ENCODE data around the gene CARHSP1. TPM values are rescaled to one million over a fixed set of nuclear protein-coding genes. Genes with fewer than 3 reads are reported as not detected.

Gene CARHSP1
- total RNA-seq, 1 donor from 2014 or later: 70.2 TPM

GRCh38 chr16:8855972-8856371 is 12.8 kb downstream of the CARHSP1 start:
- H3K27ac Mint-ChIP-seq (ENCODE audit: unreplicated experiment): no peak overlapping the region
- H3K27me3 Mint-ChIP-seq (ENCODE audit: unreplicated experiment): no peaks in the 10 kb centered on the region
- TF ChIP-seq CTCF (IDR thresholded peaks at IDR 0.05): no peak
- no peaks in the 10 kb centered on the region for H3K9me3 Mint-ChIP-seq (ENCODE audit: unreplicated experiment)
- no peak overlapping the region for H3K4me3 Mint-ChIP-seq (ENCODE audit: unreplicated experiment)
- H3K36me3 Mint-ChIP-seq (ENCODE audit: unreplicated experiment): peaks cover 27% of the 10 kb centered on the region
- no peak for DNase-seq (ENCODE audit: extremely low spot score, unreplicated experiment)
- peaks cover 24% of the 10 kb centered on the region for H3K4me1 Mint-ChIP-seq (ENCODE audit: unreplicated experiment)

- H3K27ac Mint-ChIP-seq (ENCODE audit: unreplicated experiment): no peak overlapping the region
These were observed 13.6 kb downstream of the CARHSP1 start for GRCh38 chr16:8855051-8855786.

DNA sequence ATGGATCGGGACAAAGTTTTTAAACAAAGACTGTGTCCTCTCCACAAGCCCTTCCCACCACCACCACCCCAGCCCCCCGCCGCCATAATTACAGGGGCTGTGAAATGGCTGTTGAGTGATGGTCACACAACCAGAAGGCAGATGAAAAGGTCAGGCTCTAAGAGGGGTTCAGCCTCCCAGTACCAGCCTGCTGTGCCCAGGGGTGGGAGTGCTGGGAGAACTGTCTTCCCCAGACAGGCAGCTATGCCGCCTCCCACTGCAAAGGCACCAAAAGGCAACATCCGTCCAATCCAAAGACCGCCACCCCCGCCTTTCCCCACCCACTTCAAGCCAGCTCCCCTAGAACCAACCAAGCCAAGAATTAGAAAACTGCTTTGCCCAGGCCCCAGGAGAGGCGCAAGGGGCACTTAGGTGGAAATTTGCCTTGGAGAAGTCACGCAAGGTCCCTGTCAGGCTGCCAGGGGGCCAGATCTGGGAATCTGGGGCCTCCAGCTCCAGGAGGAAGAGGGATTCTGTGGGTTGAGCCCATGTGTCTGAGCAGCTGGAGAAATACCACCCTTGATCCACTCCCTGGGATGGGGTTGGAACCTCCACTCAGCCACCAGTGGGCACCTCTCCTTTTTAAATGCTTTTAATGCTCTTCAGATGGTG is 14.4 kb downstream of the CARHSP1 start:
- no peak overlapping the region for H3K27ac Mint-ChIP-seq (ENCODE audit: unreplicated experiment)

More at GRCh38 chr16:8855051-8855786, 13.6 kb downstream of the CARHSP1 start:
- peak; percentile 20 for TF ChIP-seq CTCF (IDR thresholded peaks at IDR 0.05)
- no peak overlapping the region for H3K4me3 Mint-ChIP-seq (ENCODE audit: unreplicated experiment)
- DNase-seq (ENCODE audit: extremely low spot score, unreplicated experiment): no peak
- no peaks in the 10 kb centered on the region for H3K9me3 Mint-ChIP-seq (ENCODE audit: unreplicated experiment)
- peaks cover 27% of the 10 kb centered on the region for H3K36me3 Mint-ChIP-seq (ENCODE audit: unreplicated experiment)
- H3K4me1 Mint-ChIP-seq (ENCODE audit: unreplicated experiment): peaks cover 25% of the 10 kb centered on the region
- H3K27me3 Mint-ChIP-seq (ENCODE audit: unreplicated experiment): no peaks in the 10 kb centered on the region

GRCh38 chr16:8853611-8854010 is 15.2 kb downstream of the CARHSP1 start:
- no peaks in the 10 kb centered on the region for H3K27me3 Mint-ChIP-seq (ENCODE audit: unreplicated experiment)
- H3K4me3 Mint-ChIP-seq (ENCODE audit: unreplicated experiment): no peak overlapping the region
- H3K4me1 Mint-ChIP-seq (ENCODE audit: unreplicated experiment): peaks cover 17% of the 10 kb centered on the region
- DNase-seq (ENCODE audit: extremely low spot score, unreplicated experiment): no peak
- H3K36me3 Mint-ChIP-seq (ENCODE audit: unreplicated experiment): peaks cover 32% of the 10 kb centered on the region
- H3K27ac Mint-ChIP-seq (ENCODE audit: unreplicated experiment): no peak overlapping the region
- no peak for TF ChIP-seq CTCF (IDR thresholded peaks at IDR 0.05)
- no peaks in the 10 kb centered on the region for H3K9me3 Mint-ChIP-seq (ENCODE audit: unreplicated experiment)

More for the DNA sequence above, 14.4 kb downstream of the CARHSP1 start:
- Mint-ChIP-seq H3K4me3 (ENCODE audit: unreplicated experiment) (no peak overlapping the region), H3K4me1 (ENCODE audit: unreplicated experiment) (peaks cover 21% of the 10 kb centered on the region), H3K27me3 (ENCODE audit: unreplicated experiment) (no peaks in the 10 kb centered on the region), H3K36me3 (ENCODE audit: unreplicated experiment) (peaks cover 27% of the 10 kb centered on the region), H3K9me3 (ENCODE audit: unreplicated experiment) (no peaks in the 10 kb centered on the region)
- no peak for TF ChIP-seq CTCF (IDR thresholded peaks at IDR 0.05)
- DNase-seq (ENCODE audit: extremely low spot score, unreplicated experiment): no peak

DNA sequence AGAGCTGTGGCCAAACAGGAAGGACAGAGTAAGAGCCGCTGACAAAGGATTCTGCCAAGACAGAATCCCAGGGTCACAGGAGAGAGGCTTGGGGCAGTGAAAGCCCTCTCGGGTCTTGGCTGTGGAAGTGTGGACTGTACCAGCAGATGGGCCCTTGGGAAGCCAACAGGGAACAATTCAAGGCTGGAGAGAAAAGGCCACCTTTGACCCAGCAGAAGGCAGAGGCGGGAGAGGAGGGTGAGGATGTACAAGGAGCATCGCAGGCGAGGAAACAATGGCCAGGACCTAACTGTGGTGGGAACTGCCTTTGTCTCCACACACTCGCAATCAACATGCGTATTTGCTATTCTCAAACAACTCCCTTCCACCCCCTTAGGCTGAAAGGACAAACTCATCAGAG is 15.7 kb downstream of the CARHSP1 start:
- Mint-ChIP-seq H3K4me1 (ENCODE audit: unreplicated experiment) (peaks cover 17% of the 10 kb centered on the region), H3K27me3 (ENCODE audit: unreplicated experiment) (no peaks in the 10 kb centered on the region), H3K9me3 (ENCODE audit: unreplicated experiment) (no peaks in the 10 kb centered on the region), H3K36me3 (ENCODE audit: unreplicated experiment) (peaks cover 30% of the 10 kb centered on the region), H3K27ac (ENCODE audit: unreplicated experiment) (peak overlapping the region; percentile 4), H3K4me3 (ENCODE audit: unreplicated experiment) (no peak overlapping the region)
- TF ChIP-seq CTCF (IDR thresholded peaks at IDR 0.05): no peak
- DNase-seq (ENCODE audit: extremely low spot score, unreplicated experiment): no peak

Data from osteocyte (in vitro differentiated cells).